Inflammatory macrophage treated with lipopolysaccharide for 4 hours (primary cell): ENCODE measurements around the gene ZNF70.
A peak's percentile ranks its signal among the peaks of the same experiment; 100 is the strongest.

Experiments used
- DNase-seq: peaks from one replicate; pipeline ENCODE4 v3.0.0-alpha.2; 2020

Gene ZNF70

DNA sequence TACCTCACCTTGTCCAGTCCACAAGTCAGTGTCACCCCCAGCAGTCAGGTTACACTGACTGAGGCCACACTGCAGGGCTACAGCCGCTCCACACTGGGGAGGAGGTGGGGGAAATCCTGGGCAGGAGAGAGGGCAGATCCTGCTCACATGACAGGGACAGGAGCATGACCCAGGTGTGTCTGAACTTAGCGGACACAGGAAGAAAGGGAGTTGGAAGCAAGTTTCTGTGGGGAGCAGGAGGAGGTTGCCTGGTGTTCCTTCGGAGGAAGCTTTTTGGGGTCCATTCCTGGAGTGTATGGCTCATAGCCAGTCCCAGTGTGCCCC lies 27.6 kb upstream of the ZNF70 start:
- DNase-seq = no peak

DNA sequence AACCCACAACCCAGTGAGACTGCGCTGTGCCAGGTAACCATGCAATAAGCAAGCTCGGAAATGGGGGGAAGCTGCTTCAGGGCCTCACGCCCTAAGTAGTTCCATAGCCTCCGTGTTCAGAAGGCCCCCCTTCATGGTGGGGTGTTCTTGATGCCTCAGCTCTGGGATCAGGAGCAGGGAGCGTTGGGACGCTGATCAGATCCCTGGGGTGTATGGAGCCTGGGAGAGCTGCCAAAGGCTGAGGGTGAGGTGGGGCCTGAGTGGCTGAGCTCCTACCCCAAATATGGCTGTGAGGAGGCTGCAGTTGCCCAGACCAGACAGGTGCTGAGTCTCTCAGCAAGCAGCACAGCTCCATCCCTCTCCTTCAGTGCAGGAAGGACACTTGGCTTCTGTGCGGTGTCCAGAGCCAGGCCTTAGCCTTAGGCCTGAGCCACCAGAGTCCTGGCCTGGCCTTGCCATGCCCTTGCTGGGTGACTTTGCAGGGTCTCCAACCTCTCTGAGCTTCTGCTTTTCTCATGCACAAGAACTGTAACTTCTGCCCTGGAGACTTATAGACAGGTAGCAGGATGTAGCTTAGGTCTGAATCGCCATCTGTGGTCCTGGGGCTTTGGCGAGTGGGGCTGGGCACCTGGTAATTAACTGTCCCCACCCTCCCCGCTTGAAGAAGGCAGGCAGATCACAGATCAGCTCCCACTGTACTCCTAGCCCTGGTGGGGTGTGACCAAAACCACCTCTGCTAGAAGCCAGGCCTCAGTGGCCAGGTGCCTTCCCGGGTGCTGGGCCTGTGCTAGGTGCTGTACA lies 27.1 kb upstream of the ZNF70 start:
- no peak for DNase-seq

DNA sequence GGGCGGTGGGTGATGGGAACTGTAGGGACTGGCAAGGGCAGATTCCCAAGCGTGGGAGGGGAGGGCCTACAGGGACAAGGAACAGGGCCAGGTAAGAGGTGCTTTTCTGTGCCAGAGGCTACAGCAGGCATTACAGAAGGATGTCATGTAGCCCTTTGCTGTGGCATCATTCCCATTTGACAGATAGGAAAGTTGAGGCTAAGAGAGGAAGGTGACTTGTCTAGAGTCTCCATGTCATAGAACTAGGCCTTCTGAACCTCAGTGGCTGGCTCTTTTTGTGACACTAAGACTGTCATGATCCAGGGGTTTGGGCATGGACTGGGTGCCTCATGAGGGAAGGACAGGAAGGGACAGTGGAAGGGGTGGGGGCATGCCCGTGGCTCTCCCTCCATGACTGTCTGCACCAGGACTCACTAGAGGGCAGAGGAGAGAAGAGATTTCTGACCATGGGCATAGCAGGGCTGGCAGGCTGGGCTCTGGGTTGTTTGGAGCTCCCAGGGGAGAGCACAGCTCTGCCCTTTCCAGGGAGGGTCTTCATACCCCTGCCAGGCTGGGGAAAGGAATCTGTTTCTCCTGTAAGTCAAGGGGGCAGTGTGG lies 25.0 kb upstream of the ZNF70 start:
- DNase-seq = no peak

DNA sequence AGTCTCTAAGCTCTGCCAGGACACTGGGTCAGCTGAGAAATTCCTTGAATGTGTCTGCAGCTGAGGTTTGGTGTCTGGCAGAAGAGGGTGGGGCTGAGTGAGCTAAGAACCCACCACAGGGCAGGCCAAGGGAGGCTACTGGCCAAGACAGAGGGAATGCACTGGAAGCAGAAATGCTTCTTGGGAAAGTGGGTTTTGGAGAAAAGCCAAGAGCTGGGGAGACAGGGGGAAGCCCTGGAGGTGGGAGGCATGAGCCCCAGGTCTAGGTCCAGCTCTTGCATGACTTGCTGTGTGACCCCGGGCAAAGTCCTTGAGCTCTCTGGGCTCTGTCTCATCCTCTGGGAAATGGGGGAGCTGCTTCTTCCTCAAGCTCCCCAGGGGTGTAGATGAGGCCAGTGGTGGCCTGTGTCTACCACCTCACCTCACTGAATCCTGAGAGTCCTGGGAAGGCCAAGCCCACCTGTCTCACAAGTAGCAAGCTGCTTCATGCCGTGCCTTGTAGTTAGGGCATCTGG lies 24.1 kb upstream of the ZNF70 start:
- no peak for DNase-seq

DNA sequence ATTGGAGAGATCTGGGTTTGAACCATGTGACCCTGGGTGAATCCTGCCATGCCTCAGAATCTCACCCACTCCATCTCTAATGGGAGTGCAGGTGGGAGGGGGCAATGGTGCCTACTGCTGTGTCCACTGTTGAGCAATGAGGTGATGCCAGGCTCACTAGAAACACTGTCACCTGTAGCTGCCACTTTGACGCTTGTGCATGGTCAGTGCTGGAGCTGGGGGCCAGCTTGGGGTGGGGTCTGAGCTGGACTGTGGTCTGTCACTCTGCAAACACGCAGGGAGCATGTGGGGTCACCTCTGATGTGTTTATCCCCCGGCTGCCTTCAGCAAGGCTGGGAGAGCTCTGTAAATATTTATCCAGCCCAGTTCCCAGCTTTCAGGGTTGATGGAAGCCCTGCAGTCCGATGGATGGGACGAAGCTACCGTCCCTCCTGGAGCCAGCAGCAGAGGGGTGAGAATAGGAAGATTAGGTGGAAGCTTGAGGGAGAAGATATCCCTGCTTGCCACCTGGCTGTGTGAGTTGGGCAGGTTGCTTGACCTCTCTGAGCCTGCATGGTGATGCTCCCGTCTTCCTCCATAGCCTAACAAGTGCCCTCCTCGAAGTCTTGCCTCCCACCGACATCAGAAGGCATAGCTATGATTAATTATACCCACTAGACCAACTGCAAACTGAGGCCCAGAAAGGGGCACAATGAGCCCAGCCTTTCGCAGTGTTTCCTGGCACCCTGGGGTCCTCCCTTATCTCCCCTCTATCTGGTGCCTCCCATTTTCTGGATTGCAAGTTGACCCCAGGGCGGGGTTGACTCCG lies 23.4 kb upstream of the ZNF70 start:
- DNase-seq = no peak

DNA sequence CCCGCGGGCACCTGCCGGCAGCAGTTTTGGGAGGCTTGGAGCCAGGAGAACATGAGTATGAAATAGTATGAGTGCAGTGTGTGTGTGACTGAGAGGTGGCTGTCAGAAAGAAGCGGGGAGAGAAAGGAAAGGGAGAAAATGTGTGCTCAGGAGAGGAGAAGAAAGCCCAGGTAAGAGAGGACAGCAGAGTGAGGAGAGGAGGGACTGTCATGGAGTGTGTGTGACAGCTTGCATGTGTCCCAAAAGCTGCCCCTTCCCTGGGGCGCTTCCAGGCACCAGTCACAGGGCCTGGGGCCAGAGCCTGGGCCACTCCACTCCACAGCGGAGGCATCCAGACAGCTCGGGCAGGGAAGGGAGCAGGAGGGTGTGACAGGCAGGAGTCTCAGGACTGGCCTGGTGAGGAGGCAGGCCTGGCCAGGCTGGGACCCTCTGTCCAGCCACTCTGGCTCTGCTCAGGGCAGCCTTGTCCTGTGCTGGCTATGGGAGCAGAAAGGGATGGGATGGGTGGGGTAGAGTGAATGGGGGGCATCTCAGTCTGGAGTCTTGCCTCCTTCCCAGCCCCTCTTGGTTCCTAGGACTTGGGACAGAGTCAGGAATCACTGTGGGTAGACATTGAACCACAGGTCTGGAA lies 22.7 kb upstream of the ZNF70 start:
- DNase-seq = no peak

- DNase-seq = peak; percentile 13
These were observed 21.9 kb upstream of the ZNF70 start, which contains the start of gene MMP11 for GRCh38 chr22:23772649-23773473. TSS of gene MMP11 (plus strand) at chr22:23772849. CDS start at chr22:23772871, 22 bp downstream.

DNA sequence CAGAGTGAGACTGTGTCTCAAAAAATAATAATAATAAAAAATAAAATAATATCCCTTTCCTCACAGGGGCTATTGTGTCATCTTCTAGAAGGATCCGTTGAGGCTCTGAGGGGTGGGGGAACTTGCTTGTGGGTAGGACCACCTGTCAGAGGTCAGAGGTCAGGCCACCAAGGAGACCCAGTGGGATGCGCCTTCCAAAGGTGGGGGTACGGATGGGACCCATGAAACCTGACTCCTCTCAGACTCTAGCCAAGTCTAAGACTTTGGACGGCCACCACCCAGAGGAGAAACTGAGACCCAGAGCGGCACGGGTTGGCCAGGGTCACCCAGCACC lies 21.4 kb upstream of the ZNF70 start:
- no peak for DNase-seq

DNA sequence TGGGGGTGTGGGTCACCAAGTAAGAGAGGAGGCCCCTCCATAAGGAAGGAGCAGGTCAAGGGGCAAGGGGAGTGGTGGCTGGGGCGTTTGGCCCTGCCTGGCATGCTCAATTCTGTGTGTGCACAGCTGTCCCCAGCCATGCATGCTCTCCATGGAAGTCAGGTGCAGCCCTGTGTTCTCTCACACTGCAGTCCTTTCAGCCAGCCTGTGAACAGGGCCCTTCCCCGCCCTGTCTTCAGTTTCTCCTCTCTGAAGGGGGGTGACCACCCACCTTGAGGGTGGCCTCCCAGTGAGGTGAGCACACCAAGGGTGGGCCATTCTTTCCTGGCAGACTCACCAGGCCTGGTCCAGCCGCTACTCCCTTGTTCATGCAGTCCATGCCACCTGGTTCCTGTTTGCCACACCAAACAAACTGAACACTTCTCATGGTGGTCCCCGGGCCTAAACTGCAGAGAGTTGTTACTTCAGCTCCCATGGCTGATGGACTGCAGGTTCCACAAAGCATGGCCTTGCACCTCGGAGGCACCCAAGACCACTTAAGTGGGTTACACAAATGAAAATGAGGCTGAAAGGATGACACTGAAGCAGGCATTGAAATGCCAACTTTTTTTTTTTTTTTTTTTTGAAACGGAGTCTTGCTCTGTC lies 18.5 kb upstream of the ZNF70 start:
- DNase-seq = no peak

DNA sequence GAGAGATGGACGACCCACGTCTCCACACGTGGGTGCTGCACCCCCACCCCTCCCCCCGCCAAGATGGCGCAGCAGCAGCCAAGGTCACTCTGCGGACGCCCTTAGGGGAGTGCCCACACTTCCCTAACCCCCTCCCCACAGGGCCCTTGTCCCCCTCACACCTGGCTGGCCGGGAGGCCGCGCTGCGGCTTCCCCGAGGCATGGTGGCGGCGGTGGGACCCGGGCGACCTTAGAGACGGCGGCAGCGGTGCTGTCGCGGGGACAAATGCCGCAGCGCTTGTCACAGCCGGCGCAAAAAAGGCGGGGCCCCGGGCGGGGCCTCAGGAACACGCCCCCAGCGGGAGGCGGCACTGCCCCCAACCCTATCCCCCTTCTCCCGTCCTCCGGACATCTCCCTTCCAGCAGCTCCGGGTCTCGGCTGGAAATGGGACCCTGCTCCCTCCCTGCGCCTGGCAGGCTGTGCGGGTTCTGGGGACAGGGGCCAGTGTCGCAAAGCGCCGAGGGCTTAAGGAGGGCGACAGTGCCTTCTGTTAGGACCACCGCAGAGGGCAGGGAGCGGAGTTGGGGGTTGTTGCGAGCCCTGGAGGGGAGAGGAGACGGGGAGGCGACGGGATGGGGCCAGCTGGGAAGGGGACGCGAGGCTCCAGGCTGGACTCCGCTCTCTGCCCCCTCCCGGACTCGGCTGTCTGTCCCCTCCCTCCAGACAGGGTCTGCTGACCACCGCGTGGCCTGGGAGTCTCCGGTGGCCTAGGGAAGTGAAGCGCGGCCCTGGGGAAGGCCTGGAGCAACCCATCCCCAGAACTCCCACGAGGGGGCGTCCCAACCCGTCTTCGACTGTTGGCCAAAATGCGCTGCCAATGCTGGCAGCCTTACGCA lies 17.0 kb upstream of the ZNF70 start, which contains the start of gene CHCHD10:
TSS of gene CHCHD10 (minus strand) at position 300 of the 876 bp plus-strand sequence. CDS start at position 202, 98 bp downstream.
- DNase-seq = peak; percentile 89

DNA sequence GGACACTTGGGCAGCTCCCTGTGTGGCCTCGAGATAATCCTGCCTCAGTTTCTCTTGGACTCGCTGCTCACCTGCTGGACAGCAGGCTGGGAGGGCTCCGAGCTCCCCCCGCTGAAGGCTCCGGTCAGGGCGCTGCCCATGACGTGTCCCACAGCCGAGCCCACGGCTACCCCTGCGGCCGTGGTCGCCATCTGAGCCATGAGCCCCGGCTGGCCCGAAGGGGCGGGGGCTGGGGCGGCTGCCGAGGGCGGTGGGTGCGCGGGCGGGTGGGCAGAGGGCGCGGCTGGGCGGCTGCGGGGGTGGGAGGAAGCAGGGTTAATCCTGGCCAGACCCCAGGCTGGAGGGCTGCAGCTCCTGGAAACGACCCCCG lies 16.4 kb upstream of the ZNF70 start:
- DNase-seq = no peak

- DNase-seq = no peak
These were observed 14.3 kb upstream of the ZNF70 start for GRCh38 chr22:23764899-23765881.

DNA sequence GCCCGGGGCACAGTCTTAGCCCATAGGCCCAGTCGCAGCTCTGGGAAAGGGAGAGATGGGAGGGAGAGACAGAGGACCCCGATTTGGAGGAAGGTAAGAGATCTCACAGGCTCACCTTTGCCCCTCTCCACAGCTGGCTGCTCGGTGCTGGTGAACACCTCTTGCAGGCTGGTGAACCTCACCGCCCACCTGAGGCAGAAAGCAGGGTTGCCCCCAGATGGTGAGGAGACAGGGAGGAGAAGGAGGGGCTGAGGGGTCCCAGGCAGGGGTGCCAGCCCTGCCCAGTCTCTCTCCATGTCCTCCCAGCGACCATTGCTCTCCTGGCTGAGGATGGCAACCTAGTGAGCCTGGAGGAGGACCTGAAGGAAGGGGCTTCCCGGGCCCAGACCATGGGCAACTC lies 13.0 kb upstream of the ZNF70 start:
- no peak for DNase-seq

DNA sequence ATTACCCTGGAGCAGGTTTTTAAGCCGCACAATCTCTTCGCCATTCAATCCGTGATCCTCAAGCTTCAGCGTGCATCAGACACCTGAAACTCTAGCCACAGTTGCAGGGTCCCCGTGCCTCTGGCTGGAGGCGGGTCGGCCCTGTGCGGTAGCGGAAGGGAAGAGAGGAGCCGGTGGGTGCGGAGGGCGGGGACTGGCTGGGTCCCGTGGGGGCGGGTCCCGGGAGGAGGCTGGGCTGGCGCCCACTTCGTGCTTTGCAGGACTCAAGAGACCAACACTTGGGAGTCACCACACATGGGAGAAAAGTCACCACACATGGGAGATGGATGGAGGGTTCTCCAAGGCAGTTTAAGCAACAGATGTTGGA lies 12.7 kb upstream of the ZNF70 start:
- no peak for DNase-seq

DNA sequence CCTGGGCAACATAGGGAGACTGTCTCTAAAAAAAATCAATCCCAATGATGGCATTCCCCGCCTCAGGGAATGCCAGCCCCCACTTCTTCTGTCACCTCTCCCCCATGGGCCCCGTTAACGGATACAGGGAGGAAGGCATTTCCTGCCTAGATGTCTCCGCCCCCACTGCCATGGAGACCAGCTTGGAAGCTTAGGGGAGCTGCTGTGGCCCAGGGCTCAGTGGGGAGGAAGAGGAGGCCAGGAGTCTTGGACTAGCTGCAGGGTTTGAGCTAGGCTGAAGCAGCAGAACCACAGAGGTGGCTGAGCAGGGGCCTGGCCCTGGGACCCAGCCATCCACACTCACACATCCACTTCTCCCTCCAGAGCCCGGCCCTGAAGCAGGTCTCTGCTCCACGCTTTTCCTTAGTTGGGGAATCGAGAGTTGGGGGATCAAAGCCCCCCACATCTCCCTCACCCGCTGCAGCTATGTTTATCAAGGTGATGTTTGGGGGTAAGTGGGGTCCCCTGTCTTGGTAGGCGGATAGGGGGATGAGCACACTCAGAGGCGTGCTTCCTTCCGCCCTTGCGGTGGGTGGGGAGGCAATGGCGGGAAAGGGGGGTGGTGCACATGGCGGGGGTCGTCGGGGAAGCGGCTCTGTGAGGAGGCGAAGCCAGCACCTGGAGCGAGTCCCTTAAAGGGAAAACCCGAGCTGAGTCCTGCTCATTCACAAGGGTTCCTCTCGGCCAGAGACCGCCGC lies 12.1 kb upstream of the ZNF70 start, which contains the start of gene C22orf15:
TSS of gene C22orf15 (plus strand) at position 149 of the 737 bp plus-strand sequence. CDS start at position 466, 317 bp downstream.
- DNase-seq = no peak

DNA sequence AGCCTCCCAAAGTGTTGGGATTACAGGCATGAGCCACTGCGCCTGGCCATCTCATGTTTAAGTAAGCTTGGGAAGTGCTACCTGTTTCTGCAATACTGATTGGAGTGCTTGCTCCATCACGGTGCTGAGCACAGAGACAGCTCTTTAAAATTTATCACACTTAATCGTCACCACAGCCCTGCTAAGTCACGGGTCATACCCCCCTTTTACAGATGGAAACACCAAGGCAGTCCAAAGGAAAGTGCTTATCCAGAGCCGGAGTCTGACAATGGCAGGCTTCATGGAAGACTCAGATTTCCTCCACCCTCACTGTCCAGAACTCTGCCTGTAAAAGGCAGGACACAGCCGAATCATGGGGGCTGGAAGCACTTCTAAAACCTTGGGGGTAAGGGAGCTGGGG lies 9.1 kb upstream of the ZNF70 start:
- no peak for DNase-seq

GRCh38 chr22:23759566-23759965 lies 8.7 kb upstream of the ZNF70 start:
- no peak for DNase-seq

DNA sequence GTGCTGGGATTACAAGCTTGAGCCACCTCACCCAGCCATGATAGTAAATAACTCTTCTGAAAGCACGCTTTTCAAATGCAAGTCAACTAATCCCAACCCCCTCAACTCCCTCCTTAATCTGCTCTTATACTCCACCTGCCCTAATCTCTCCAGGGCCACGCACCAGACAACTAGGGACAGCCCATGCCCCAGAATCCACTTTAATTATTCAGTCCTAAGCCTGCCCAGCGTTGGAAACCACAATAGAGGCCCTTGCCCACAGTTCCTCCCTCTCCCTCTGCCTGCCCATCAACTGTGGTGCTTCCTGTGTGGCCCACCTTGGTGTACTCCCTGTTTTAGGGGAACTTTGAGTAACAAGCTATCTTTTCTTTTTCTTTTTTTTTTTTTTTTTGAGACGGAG lies 6.0 kb upstream of the ZNF70 start:
- DNase-seq = no peak

DNA sequence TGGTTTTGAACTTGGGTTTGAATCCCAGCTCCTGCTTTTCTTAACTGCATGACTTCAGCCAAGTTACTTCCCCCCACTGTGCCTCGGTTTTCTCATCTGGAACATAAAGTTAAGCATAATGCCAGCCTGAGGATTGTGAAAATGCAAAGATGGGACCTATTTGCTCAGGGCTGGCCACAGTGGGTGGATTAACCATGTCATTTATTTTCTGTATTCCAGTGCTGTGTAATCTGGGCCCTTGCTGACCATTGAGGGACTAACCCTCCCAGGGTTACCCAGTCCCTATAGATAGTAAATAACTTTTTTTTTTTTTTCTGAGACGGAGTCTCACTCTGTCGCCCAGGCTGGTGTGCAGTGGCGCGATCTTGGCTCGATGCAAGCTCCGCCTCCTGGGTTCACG lies 4.8 kb upstream of the ZNF70 start:
- DNase-seq = no peak
